GM12874 (cell line): ENCODE data around the gene WNT7B.

ENCODE experiments used
- TF ChIP-seq, protein P1 (sequence below): IDR thresholded peaks from 2 replicates; pipeline ENCODE4 v1.5.1; 2011; ENCODE audit warnings: low read depth, mild to moderate bottlenecking, control low read depth, low read length, moderate library complexity; ENCODE audit not compliant: insufficient read depth

Gene WNT7B

DNA sequence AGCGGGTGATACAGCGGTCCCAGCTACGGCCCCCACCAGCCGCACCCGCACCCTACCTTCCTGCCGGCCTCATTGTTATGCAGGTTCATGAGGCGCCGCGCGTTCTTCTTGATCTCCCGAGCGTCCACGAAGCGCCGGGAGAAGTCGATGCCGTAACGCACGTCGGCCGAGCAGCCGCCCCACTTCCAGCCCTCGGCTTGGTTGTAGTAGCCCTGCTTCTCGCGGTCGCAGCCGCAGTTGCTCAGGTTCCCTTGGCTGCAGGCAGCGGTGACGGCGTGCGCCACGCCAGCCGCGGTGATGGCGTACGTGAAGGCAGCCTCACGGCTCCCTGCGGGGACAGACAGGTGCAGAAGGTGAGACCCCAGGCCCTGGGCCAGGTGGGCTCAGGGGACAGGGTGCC is 45.9 kb downstream of the WNT7B start:
- TF ChIP-seq, protein P1, sequence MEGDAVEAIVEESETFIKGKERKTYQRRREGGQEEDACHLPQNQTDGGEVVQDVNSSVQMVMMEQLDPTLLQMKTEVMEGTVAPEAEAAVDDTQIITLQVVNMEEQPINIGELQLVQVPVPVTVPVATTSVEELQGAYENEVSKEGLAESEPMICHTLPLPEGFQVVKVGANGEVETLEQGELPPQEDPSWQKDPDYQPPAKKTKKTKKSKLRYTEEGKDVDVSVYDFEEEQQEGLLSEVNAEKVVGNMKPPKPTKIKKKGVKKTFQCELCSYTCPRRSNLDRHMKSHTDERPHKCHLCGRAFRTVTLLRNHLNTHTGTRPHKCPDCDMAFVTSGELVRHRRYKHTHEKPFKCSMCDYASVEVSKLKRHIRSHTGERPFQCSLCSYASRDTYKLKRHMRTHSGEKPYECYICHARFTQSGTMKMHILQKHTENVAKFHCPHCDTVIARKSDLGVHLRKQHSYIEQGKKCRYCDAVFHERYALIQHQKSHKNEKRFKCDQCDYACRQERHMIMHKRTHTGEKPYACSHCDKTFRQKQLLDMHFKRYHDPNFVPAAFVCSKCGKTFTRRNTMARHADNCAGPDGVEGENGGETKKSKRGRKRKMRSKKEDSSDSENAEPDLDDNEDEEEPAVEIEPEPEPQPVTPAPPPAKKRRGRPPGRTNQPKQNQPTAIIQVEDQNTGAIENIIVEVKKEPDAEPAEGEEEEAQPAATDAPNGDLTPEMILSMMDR = no peak

DNA sequence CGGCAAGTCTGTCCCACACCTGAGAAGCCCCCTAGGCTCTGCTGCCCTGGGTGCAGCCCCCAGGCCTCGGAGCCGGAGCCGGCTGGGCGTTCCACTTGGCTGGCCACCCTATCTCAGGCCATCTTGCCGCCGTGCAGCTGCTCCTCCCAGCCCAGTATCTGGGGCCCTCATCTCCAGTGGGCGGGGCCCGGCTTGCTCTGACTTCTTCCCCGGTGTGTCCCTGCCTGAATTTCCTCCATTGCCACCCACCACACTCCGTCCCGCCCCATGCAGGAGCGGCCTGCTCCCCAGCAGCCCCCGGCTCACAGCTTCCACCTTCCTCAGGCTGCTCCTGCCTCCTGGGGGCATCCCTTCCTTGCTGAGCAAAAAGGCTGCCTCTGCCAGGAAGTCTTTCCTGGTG is 46.6 kb downstream of the WNT7B start:
- TF ChIP-seq, protein P1 = no peak

DNA sequence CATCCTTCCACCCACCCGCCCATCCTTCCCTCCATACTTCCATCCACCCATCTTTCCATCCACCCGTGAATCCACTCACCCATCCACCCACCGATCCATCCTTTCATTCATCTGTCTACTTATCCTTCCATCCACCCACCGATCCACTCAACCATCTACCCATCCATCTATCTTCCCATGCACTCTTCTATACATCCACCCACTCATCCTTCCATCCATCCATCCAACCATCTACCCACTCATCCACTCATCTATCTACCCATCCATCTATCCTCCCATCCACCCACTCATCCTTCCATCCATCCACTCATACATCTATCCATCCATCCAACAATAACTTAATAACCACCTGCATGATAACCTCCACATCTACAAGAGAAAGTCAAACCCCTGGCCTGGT is 47.3 kb downstream of the WNT7B start:
- TF ChIP-seq, protein P1 = no peak

DNA sequence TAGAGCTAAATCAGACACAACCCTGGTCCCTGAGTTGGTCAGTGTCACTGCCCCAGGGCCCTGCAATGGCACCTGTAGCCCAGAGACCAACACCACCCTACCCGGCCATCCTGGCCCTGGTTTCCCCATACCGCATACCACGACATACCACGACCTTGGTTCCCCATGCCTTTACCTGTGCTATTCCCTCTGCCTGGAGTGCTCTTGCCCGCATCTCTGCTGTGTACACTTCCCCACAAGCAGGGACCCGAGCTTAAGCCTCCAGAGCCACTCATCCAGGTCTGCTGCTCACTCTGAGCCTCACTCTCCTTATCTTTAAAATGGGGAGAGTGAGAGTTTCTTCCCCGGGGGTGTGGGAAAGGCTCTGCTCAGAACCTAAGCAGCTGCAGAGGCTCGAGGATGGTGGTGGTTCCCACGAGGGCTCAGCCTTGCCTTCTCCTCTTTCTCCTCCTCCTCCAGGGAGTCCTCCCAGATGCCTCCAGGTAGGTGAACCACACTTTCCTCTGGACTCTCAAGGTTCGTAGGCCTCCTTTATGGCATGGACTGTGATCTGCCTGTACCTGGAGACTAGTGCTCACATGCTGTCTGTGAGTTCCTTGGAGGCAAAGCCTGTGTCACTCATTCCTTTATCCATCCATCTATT is 48.1 kb downstream of the WNT7B start:
- TF ChIP-seq, protein P1 = no peak

DNA sequence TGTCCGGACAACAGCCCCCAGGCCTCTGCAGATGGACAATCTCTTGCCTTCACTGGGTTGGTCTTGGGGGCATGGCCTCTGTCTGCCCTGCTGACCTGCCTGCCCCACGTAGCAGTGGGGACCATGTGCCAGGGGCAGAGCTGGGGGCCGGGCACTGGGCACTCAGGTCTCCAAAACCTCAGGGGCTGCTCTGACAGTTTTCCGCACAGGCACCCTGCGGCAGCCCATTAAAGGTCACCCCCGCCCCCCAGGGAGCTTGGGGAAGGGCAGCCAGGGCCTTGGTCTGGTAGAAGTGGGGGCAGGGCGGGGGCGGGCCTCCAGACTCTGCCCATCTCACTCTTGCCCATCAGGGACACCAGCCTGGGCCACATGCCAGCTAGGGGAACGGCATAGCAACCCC is 49.9 kb downstream of the WNT7B start:
- TF ChIP-seq, protein P1 = no peak

DNA sequence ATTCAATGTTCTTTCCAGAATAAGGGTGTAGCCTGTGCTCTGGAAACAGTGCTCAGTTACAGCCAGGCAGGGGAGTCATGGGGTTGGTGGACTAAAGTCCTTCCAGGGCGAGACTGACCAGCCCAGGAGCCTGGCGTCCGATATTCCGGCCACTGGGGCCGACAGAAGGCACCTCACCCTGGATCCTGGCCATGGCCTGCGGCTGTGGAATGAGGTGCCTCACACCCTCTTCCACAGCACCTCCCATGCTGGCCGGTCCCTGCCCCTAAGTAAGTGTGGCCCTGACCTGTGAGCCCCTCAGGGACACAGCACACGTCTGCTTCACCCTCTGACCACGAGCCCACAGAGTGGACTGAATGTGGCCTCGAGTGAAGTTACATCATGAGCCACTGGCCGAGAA is 50.5 kb downstream of the WNT7B start:
- TF ChIP-seq, protein P1 = no peak

DNA sequence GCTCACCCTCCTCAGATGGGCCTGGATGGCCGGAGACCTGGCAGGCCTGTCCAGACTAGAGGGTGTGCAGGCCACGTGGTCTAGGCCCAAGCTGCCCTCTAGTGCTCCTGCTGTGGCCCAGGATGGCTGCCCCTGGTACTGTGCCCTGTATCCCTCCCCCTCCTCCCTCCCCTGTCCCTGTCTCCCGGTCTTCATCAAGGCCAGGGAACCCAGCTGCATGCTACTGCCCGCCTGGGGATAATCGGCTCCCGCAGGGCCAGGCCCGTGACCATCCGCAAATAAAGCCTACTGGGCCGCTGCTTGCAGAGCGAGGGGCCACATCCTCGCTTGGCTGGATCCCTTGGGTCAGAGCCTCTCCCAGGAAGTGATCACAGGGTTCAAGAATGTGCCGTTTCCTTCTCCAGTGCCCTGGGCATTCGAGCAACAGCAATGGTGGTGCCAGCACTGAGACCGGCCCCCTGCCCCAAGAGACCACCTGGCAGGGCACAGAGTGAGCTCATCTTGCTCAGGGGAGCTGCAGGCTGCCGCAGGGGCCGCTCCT is 51.1 kb downstream of the WNT7B start:
- TF ChIP-seq, protein P1 = no peak

DNA sequence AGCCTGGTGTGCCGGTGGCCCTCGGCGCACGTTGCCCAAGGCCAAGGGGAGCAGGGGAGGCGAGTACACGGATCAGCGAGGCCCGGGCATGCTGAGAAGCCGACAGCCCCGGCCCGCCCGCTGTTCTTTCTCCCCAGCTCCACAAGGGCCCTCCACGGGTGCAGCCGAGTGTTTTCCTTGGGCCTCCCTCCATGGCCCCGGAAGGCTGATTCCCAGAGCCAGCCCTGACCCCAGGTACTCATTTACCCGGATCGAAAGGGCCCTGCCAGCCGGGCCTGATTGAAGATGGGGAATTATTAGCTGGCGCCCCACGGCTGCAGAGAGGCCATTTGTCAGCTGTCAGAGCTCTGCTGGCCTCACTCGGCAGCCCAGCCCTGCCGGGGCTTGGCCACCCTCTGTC is 53.1 kb downstream of the WNT7B start:
- TF ChIP-seq, protein P1 = no peak
